GM18505 (cell line): Measurements from ENCODE around the gene CHST6.
A peak's percentile ranks its signal among the peaks of the same experiment; 100 is the strongest.

Experiments
- ATAC-seq: cut with Tn5 transposase; IDR thresholded peaks from one replicate; pipeline ENCODE4 v1.9.1; 2021; ENCODE audit not compliant: unreplicated experiment
- POLR2A ChIP-seq: IDR thresholded peaks from 4 replicates; pipeline ENCODE4 v1.6.1; 2011; ENCODE audit warnings: borderline replicate concordance; ENCODE audit not compliant: insufficient read depth, insufficient read length; ENCODE audit errors: extremely low read depth

The CHST6 gene

DNA sequence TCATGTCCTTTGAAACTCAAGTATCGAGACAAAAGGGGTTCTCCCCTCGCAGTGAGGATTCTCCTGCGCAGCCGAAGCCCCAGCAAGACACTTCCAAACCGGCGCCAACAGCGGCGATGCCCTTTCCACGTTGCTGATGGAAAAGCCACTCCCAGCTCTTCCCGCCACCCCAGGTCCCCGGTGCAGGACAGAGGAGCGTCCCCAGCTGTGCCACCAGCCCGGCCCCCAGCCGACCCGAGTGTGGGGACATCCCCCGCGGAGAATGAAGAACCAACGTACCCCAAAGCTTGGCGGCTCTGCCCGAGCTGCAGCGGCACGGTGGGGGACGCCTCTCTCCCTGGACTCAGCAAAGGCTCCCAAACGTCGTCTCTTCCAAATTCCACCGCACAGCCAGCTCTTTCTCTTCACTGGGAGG lies 573 bp downstream of the CHST6 start:
- no peak for ATAC-seq
- TF ChIP-seq POLR2A: no peak

- ATAC-seq: no peak
- TF ChIP-seq POLR2A: no peak
These were observed 1.1 kb downstream of the CHST6 start for GRCh38 chr16:75494184-75494583.

DNA sequence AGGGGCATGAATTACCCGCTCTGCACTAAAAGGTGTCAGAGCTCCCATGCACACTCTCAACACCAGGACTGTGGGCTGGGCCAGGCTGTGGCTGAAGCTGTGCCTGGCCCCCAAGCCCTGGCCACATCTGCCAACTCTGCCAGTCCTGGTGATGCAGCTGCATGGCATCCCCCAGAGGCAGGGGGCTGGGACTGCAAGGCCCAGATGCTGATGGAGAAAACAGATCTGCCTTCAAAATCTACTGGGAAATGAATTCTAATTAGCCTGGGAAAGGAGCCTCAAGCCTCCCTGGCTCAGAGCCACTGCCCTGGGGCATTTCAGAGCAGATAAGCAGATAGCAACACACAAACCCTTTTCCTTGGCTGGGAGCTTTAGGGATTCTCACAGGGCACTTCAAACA lies 3.4 kb downstream of the CHST6 start:
- no peak for TF ChIP-seq POLR2A
- no peak for ATAC-seq

DNA sequence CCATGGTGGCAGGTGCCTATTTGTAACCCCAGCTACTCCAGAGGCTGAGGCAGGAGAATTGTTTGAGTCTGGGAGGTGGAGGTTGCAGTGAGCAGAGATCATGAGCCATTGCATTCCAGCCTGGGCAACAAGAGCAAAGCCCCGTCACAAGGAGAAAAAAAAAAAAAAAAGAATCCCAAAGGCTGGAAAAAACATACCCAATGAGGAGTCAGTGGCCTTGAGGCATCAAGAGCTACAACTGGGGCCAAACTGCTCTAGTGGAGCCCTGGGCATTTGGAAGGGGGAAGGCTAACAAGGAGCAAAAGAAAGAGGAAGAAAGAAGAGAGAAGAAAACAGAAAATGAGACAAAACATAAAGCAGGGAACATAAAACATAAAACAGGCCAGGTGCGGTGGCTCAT lies 6.9 kb downstream of the CHST6 start:
- no peak for ATAC-seq
- TF ChIP-seq POLR2A: no peak

DNA sequence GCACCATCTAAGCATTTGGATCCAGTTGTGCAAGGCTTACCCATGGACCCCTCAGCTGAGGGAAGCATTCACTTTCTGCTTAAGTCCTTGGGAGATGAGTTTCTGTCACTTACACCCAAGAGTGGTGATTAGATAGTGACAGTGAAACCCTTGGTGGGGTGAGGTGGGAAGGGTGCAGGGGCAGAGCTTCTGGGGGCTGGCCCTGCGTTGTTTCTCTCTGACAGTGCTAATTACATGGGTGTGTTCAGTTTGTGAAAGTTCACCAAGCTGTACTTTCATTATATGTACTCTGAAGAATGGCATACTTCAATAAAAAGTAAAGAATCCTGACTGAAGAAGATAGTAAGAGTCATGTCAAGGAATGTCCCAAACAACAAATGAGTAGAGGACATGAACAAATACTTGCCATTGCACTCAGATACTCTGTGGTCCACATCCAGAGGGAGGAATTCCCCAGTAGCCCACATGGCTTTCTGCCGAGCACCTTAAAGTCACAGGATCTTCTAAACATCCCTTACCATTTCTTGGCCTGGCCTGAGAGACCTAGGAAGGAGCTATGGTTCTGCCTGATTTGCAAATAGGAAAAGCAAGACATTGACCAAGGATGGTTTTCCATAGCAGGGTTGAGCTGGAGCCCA lies 8.4 kb downstream of the CHST6 start:
- TF ChIP-seq POLR2A: no peak
- peak; percentile 46 for ATAC-seq

- no peak for TF ChIP-seq POLR2A
- ATAC-seq: no peak
These were observed 9.1 kb downstream of the CHST6 start for GRCh38 chr16:75486014-75486675.

DNA sequence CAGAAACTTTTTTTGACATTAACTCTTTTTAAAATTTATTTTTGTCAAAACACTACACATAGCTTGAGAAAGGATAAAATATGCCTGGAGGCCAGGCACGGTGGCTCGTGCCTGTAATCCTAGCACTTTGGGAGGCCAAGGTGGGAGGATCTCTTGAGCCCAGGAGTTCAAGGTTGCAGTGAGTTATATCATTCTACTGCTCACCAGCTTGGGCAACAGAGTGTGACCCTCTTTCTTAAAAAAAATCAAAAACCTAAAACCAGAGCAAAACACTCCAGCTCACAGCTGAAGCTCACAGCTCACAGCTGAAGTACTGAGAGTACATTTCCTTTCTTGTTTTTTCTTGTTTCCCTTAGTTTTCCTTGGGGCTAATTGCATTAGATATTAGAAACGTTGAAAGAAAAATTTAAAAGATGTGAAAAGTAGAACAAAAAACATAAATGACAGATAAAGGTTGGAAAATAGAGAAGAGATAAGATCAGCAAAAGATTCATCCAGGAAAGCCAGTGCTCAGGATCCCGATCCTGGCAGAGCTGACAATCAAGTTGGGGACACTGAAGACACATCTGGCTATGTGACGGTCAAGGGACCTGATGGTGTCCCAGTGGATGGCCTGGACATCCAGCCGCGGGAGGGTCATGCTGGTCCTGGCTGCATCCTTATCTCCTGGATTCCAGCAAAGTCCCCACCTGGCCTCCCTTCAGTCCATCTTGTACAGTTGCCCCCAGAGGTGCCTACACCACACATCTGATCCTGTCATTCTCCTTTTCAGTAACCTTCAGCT lies 9.8 kb downstream of the CHST6 start:
- no peak for TF ChIP-seq POLR2A
- peak; percentile 57 for ATAC-seq

DNA sequence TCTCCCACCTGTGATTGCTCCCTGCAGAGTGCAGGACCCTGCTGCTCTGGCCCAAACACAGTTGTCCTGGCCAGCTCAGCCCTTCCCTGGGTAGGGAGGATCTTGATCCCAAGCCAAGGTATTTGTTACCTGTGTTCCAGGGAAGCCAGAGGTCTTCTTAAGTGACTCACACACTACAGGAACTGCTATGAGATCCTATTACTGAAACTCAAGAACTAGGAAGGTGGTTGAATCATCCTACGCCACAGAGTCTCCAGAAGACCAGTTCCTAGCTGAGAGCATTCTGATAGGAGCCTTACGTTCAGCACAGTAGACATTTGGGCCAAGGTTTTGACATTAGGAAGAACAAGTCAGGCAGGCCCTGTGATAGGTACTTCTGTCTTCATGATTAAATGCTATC lies 12.0 kb downstream of the CHST6 start:
- no peak for ATAC-seq
- TF ChIP-seq POLR2A: no peak

DNA sequence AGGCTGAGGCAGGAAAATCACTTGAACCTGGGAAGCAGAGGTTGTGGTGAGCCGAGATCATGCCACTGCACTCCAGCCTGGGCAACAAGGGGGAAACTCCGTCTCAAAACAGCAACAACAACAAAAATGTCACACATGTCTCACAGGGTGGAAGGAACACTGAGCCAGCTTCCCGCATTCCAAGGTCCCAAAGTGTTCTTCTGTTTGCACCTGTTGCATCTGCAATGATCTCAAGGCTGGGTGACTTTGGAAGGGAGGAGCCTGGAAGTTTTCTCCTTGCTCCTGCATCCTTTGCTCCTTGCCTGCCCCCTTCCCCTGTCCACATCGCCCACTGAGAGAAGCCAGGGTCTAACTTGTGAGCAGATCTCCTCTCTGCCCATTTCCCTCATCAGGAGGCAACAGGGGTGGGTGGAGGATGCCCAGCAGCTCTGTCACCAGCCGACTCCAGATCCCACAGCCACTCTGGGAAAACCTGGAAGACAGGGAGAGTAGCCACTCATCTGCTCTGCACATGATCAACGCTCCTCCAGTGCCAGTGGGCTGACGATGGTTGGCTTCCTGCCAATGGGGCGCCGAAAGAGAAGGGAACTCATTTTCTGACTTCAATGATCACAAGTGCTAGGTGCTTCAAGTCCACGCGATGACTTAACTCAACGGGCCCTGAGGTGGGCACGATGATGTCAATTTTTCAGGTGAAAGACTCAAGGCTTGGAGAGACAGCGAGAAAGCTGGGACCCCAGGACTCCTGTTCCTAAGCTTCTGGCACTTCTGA lies 12.6 kb downstream of the CHST6 start:
- no peak for ATAC-seq
- no peak for TF ChIP-seq POLR2A

DNA sequence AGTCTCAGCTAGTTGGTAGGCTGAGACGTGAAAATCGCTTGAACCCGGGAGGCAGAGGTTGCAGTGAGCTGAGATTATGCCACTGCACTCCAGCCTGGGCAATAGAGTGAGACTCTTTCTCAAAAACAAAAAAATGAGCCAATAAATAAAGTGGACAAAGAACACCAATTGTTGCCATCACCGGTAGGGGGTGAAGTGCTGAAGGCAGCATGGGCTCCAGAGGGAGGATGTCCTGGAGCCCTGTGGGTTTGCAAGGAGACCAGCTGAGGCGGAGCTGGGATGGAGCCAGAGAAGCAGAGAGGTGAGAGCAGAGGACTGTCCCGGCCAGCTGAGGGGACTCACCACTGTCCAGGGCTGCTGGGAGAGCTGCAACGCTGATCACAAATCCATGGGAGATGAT lies 13.8 kb downstream of the CHST6 start:
- no peak for TF ChIP-seq POLR2A
- no peak for ATAC-seq

GRCh38 chr16:75479421-75479990 lies 15.7 kb downstream of the CHST6 start:
- TF ChIP-seq POLR2A: no peak
- ATAC-seq: no peak

- ATAC-seq: no peak
- TF ChIP-seq POLR2A: no peak
These were observed 16.5 kb downstream of the CHST6 start for GRCh38 chr16:75478480-75479345.

DNA sequence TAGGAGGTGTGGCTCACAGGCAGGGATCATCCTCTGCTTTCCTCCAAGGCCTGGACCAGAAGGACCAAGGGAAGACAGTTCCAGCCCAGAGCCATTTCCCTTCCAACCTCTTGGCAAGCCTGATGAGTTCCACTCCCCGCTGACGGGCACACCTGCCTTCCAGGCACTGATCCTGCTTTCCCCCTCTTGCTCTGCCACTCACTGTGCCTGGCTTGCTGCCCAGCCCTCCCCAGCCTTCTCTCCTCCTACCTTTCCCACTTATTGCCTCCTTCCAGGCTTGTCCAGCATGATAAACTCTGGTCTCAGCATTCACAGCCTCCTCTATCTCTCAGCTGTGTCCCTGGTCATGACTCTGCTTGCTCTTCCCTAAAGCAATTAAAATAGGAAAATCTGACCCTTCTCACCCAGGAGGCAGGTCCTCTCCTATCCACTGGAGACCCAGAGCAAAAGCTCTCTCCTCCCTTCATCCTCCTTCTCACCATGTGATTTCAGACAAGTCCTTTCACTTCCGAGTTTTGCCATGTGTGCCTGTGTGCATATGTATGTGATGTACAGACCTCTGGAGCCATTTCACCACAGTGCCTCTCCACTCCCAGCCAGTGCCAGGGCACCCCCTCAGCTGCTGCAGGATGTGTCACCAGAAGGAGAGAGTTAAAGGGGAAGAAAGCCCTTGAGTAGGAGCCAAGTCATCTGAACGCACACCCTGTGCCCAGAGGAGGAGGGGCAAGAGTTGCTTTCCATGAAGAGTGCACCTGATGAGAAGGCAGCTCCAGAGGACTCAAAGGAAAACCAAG lies 17.4 kb downstream of the CHST6 start:
- no peak for ATAC-seq
- TF ChIP-seq POLR2A: no peak
